Body of pancreas (tissue), 4 donors: ENCODE measurements around the gene RPGRIP1.

Source experiments
- POLR2A ChIP-seq, 3 donors: fragments of 450-650 bp; IDR thresholded peaks; one replicate each; pipeline ENCODE4 v1.6.1; 2016; ENCODE audit warnings: antibody characterized with exemption in 3 of 3, mild to moderate bottlenecking in 2 of 3
- TF ChIP-seq, protein P1 (sequence below), 7 experiments: fragments of 450-650 bp in 4 of 7; fragments of 200-600 bp in 3 of 7; sonication (generic) in 3 of 7; IDR thresholded peaks; one replicate each; pipeline ENCODE4 v1.5.1; 2016 to 2019; ENCODE audit warnings: antibody characterized with exemption in 7 of 7

- TF ChIP-seq POLR2A (IDR thresholded peaks at IDR 0.05), result no peak
- TF ChIP-seq, protein P1, sequence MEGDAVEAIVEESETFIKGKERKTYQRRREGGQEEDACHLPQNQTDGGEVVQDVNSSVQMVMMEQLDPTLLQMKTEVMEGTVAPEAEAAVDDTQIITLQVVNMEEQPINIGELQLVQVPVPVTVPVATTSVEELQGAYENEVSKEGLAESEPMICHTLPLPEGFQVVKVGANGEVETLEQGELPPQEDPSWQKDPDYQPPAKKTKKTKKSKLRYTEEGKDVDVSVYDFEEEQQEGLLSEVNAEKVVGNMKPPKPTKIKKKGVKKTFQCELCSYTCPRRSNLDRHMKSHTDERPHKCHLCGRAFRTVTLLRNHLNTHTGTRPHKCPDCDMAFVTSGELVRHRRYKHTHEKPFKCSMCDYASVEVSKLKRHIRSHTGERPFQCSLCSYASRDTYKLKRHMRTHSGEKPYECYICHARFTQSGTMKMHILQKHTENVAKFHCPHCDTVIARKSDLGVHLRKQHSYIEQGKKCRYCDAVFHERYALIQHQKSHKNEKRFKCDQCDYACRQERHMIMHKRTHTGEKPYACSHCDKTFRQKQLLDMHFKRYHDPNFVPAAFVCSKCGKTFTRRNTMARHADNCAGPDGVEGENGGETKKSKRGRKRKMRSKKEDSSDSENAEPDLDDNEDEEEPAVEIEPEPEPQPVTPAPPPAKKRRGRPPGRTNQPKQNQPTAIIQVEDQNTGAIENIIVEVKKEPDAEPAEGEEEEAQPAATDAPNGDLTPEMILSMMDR (IDR thresholded peaks at IDR 0.05), result no peak
These were observed 48.7 kb upstream of the RPGRIP1 start for GRCh38 chr14:21231020-21231652.
